Astrocyte of the cerebellum (primary cell): ENCODE data around the gene GAS7.

Experiments
- DNase-seq: peaks from one replicate; pipeline ENCODE4 v3.0.0-alpha.2; 2011; ENCODE audit warnings: low read depth
- H3K4me3 ChIP-seq: 2 replicates; pipeline ENCODE4 v1.5.1; 2011; ENCODE audit warnings: mild to moderate bottlenecking, low read depth, low read length, moderate library complexity
- CTCF ChIP-seq: IDR thresholded peaks from 2 replicates; pipeline ENCODE4 v1.5.1; 2012; ENCODE audit warnings: low read length, low read depth, moderate library complexity, mild to moderate bottlenecking; ENCODE audit errors: missing control alignments
- in situ Hi-C: cut with HindIII; loops from 2 replicates; pipeline ENCODE4 v1.10.0; 2017; ENCODE audit warnings: low sequenced_read_pairs

The GAS7 gene

GRCh38 chr17:10125531-10126275 is 72.7 kb downstream of the GAS7 start:
- no peak for TF ChIP-seq CTCF
- H3K4me3 ChIP-seq = no peak overlapping the region
- DNase-seq = no peak
- in situ Hi-C loops = no loop called here

GRCh38 chr17:10123093-10123492 is 75.3 kb downstream of the GAS7 start:
- in situ Hi-C loops = no loop called here
- no peak overlapping the region for H3K4me3 ChIP-seq
- DNase-seq = no peak
- no peak for TF ChIP-seq CTCF

GRCh38 chr17:10121971-10122707 is 76.3 kb downstream of the GAS7 start:
- TF ChIP-seq CTCF = no peak
- H3K4me3 ChIP-seq = no peak overlapping the region
- in situ Hi-C loops = no loop called here
- no peak for DNase-seq

GRCh38 chr17:10120749-10121148 is 77.7 kb downstream of the GAS7 start:
- TF ChIP-seq CTCF = no peak
- DNase-seq = no peak
- H3K4me3 ChIP-seq = no peak overlapping the region
- in situ Hi-C loops = no loop called here

GRCh38 chr17:10120109-10120485 is 78.3 kb downstream of the GAS7 start:
- TF ChIP-seq CTCF = no peak
- in situ Hi-C loops = no loop called here
- no peak for DNase-seq
- no peak overlapping the region for H3K4me3 ChIP-seq

GRCh38 chr17:10119203-10120108 is 79.0 kb downstream of the GAS7 start:
- TF ChIP-seq CTCF = no peak
- no peak overlapping the region for H3K4me3 ChIP-seq
- no peak for DNase-seq
- in situ Hi-C loops = no loop called here
